22Rv1 (cell line): Measurements from ENCODE around the gene CTNNA1.

ENCODE experiments used
- H3K27ac ChIP-seq: fragments of 450-650 bp; 2 replicates; pipeline ENCODE4 v1.5.1; 2017
- CTCF ChIP-seq: fragments of 450-650 bp; IDR thresholded peaks from 2 replicates; pipeline ENCODE4 v1.5.1; 2017; ENCODE audit warnings: mild to moderate bottlenecking
- ZFX ChIP-seq: fragments of 450-650 bp; IDR thresholded peaks from 2 replicates; pipeline ENCODE4 v1.6.1; 2017; ENCODE audit warnings: antibody characterized with exemption, borderline replicate concordance

CTNNA1 gene

GRCh38 chr5:138849882-138850281 lies 96.7 kb downstream of the CTNNA1 start:
- peak overlapping the region; percentile 8; the same call in 1 of the 2 replicates for H3K27ac ChIP-seq

GRCh38 chr5:138850865-138851435 lies 97.7 kb downstream of the CTNNA1 start:
- H3K27ac ChIP-seq, result no peak overlapping the region
- TF ChIP-seq ZFX (no peak), CTCF (no peak)

More at GRCh38 chr5:138849882-138850281, 96.7 kb downstream of the CTNNA1 start:
- TF ChIP-seq ZFX (no peak), CTCF (no peak)

DNA sequence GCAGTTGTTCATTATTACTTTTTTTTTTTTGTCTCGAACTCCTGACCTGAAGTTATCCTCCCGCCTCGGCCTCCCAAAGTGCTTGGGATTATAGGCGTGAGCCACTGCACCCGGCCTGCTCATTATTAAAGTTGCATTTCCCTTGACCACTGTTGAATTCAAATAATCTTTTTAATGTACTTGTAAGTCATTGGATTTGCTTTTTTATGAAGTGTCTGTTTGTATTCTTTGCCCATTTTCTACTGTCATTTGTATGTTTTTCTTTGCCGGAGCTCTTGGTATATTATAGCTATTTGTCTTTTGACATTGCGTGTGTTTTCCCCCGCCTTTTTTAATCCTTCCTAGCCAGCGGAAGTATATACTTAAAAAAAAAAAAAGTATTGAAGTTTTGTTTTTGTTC lies 99.9 kb downstream of the CTNNA1 start:
- no peak for TF ChIP-seq CTCF
- no peak for TF ChIP-seq ZFX

GRCh38 chr5:138867011-138867410 lies 113.8 kb downstream of the CTNNA1 start:
- no peak for TF ChIP-seq CTCF
- TF ChIP-seq ZFX, result no peak
- no peak overlapping the region for H3K27ac ChIP-seq

More for the DNA sequence above, 99.9 kb downstream of the CTNNA1 start:
- no peak overlapping the region for H3K27ac ChIP-seq

- TF ChIP-seq CTCF (no peak), ZFX (no peak)
- no peak overlapping the region for H3K27ac ChIP-seq
These were observed 115.8 kb downstream of the CTNNA1 start for GRCh38 chr5:138869038-138869437.

GRCh38 chr5:138869763-138870500 lies 116.7 kb downstream of the CTNNA1 start:
- TF ChIP-seq CTCF (no peak), ZFX (no peak)
- H3K27ac ChIP-seq, result no peak overlapping the region

GRCh38 chr5:138870611-138871010 lies 117.4 kb downstream of the CTNNA1 start:
- no peak for TF ChIP-seq ZFX
- TF ChIP-seq CTCF, result no peak
- H3K27ac ChIP-seq, result no peak overlapping the region
